Upper lobe of left lung (tissue), 6 donors: ENCODE data around the gene AGAP1. TPM values are rescaled to one million over a fixed set of nuclear protein-coding genes. Genes with fewer than 3 reads are reported as not detected.

Experiments
- ATAC-seq, 2 donors: fragments of 200-7000 bp; cut with Tn5 transposase; one replicate each; pipeline ENCODE4 v1.9.1; 2022; ENCODE audit warnings: mild to moderate bottlenecking in 2 of 2, moderate library complexity in 2 of 2; ENCODE audit not compliant: low FRiP score in 2 of 2
- DNase-seq, 2 donors: peaks; one replicate each; pipeline ENCODE4 v3.0.0-alpha.2; 2019 to 2020
- H3K27ac ChIP-seq, 4 donors: fragments of 200-600 bp; sonication (generic); one replicate each; pipeline ENCODE4 v1.5.1; 2016 to 2019
- H3K27me3 ChIP-seq, 4 donors: fragments of 200-600 bp; sonication (generic); one replicate each; pipeline ENCODE4 v1.5.1; 2017 to 2019
- H3K36me3 ChIP-seq, 4 donors: fragments of 200-600 bp; sonication (generic); one replicate each; pipeline ENCODE4 v1.5.1; 2016 to 2019
- H3K4me1 ChIP-seq, 4 donors: fragments of 200-600 bp; sonication (generic); one replicate each; pipeline ENCODE4 v1.5.1; 2018 to 2019
- H3K4me3 ChIP-seq, 4 donors: fragments of 200-600 bp; sonication (generic); one replicate each; pipeline ENCODE4 v1.5.1; 2017 to 2019; ENCODE audit warnings: mild to moderate bottlenecking in 2 of 4, moderate library complexity in 1 of 4
- H3K9me3 ChIP-seq, 4 donors: fragments of 200-600 bp; sonication (generic); one replicate each; pipeline ENCODE4 v1.5.1; 2018 to 2019
- CTCF ChIP-seq, 6 experiments: fragments of 450-650 bp in 4 of 6; fragments of 200-600 bp in 2 of 6; sonication (generic) in 2 of 6; IDR thresholded peaks; one replicate each; pipeline ENCODE4 v1.5.1; 2016 to 2019; ENCODE audit warnings: antibody characterized with exemption in 6 of 6
- EP300 ChIP-seq, 4 donors: sonication (generic); formaldehyde crosslinking; IDR thresholded peaks; one replicate each; pipeline ENCODE4 v1.5.1; 2017; ENCODE audit warnings: antibody characterized with exemption in 4 of 4, control low read depth in 2 of 4
- POLR2A ChIP-seq, 4 donors: fragments of 450-650 bp; IDR thresholded peaks; one replicate each; pipeline ENCODE4 v1.5.1; 2016 to 2017; ENCODE audit warnings: antibody characterized with exemption in 4 of 4, mild to moderate bottlenecking in 2 of 4
- POLR2AphosphoS5 ChIP-seq, 2 donors: sonication (generic); formaldehyde crosslinking; IDR thresholded peaks; one replicate each; pipeline ENCODE4 v1.5.1; 2017; ENCODE audit warnings: antibody characterized with exemption in 2 of 2
- WGBS, 2 donors: methylation state at CpG; one replicate each; pipeline ENCODE4 v1.1.5; 2017 to 2018; 5-methylcytosine and 5-hydroxymethylcytosine counted together
- total RNA-seq, 6 donors: library from RNA; depleted of rRNA in 4 of 6; stranded (reverse); fragments of >200 nt in 4 of 6; gene quantifications; one replicate each; pipeline versions ENCODE4 v1.1.0 to v1.2.1, GENCODE V29; 2016 to 2021
- donor health status: DM: no; HTN: no; CAD: no; lungs with moderate emphysema.
- donor health status: DM: no; HTN: yes; CAD: no; lungs with severe emphysema.

The AGAP1 gene
- total RNA-seq, 6 donors from 2014 or later = 25.5 to 45.1 (median 30.7) TPM

GRCh38 chr2:235710933-235711332 lies 217.1 kb downstream of the AGAP1 start:
- peaks cover 10 to 25% (median 11%) of the 10 kb centered on the region in 4 donors for H3K4me1 ChIP-seq
- ATAC-seq (no peak), DNase-seq (no peak)
- H3K36me3 ChIP-seq = peaks cover 0 to 3% (median 0%) of the 10 kb centered on the region in 4 donors
- no peaks in the 10 kb centered on the region for H3K9me3 ChIP-seq
- peak overlapping the region in 3 of 4 donors; percentile 4 to 51 (median 20) for H3K27ac ChIP-seq
- no peaks in the 10 kb centered on the region for H3K27me3 ChIP-seq
- TF ChIP-seq EP300 (IDR thresholded peaks at IDR 0.05) (no peak), POLR2AphosphoS5 (IDR thresholded peaks at IDR 0.05) (no peak), CTCF (IDR thresholded peaks at IDR 0.05) (no peak), POLR2A (IDR thresholded peaks at IDR 0.05) (no peak)
- WGBS, 2 donors = 92 to 93% methylated on average over 11 of the region's 11 CpGs
- H3K4me3 ChIP-seq = no peak overlapping the region

GRCh38 chr2:235711527-235711926 lies 217.7 kb downstream of the AGAP1 start:
- no peak for ATAC-seq
- Histone ChIP-seq H3K27me3 (no peaks in the 10 kb centered on the region), H3K9me3 (no peaks in the 10 kb centered on the region), H3K4me3 (no peak overlapping the region), H3K4me1 (peaks cover 10 to 27% (median 11%) of the 10 kb centered on the region in 4 donors), H3K27ac (peak overlapping the region in 1 of 4 donors; percentile 20), H3K36me3 (peaks cover 0 to 3% (median 0%) of the 10 kb centered on the region in 4 donors)
- TF ChIP-seq EP300 (IDR thresholded peaks at IDR 0.05) = no peak
- no peak for TF ChIP-seq POLR2AphosphoS5 (IDR thresholded peaks at IDR 0.05)
- TF ChIP-seq POLR2A (IDR thresholded peaks at IDR 0.05) = no peak
- no peak for TF ChIP-seq CTCF (IDR thresholded peaks at IDR 0.05)
- 69 to 84% methylated on average over 7 to 11 of the region's 11 CpGs for WGBS, 2 donors
- DNase-seq = no peak

- ATAC-seq (no peak), DNase-seq (no peak)
- TF ChIP-seq POLR2AphosphoS5 (IDR thresholded peaks at IDR 0.05) = no peak
- no peak for TF ChIP-seq EP300 (IDR thresholded peaks at IDR 0.05)
- no peak for TF ChIP-seq CTCF (IDR thresholded peaks at IDR 0.05)
- TF ChIP-seq POLR2A (IDR thresholded peaks at IDR 0.05) = no peak
- H3K36me3 ChIP-seq = peaks cover 0 to 3% (median 0%) of the 10 kb centered on the region in 4 donors
- H3K27ac ChIP-seq = no peak overlapping the region
- H3K4me1 ChIP-seq = peaks cover 10 to 29% (median 16%) of the 10 kb centered on the region in 4 donors
- WGBS, 2 donors = 96 to 100% methylated on average over 6 of the region's 6 CpGs
- no peak overlapping the region for H3K4me3 ChIP-seq
- H3K27me3 ChIP-seq = no peaks in the 10 kb centered on the region
- no peaks in the 10 kb centered on the region for H3K9me3 ChIP-seq
Measured at GRCh38 chr2:235712176-235712575, 218.3 kb downstream of the AGAP1 start.

GRCh38 chr2:235713189-235713588 lies 219.3 kb downstream of the AGAP1 start:
- no peak overlapping the region for H3K27ac ChIP-seq
- TF ChIP-seq EP300 (IDR thresholded peaks at IDR 0.05) = no peak
- no peak for TF ChIP-seq POLR2AphosphoS5 (IDR thresholded peaks at IDR 0.05)
- TF ChIP-seq POLR2A (IDR thresholded peaks at IDR 0.05) = no peak
- no peak for TF ChIP-seq CTCF (IDR thresholded peaks at IDR 0.05)
- H3K27me3 ChIP-seq = no peaks in the 10 kb centered on the region
- peaks cover 0 to 3% (median 0%) of the 10 kb centered on the region in 4 donors for H3K36me3 ChIP-seq
- 87 to 89% methylated on average over 9 of the region's 9 CpGs for WGBS, 2 donors
- no peak for ATAC-seq
- H3K9me3 ChIP-seq = no peaks in the 10 kb centered on the region
- H3K4me1 ChIP-seq = peaks cover 10 to 32% (median 17%) of the 10 kb centered on the region in 4 donors
- DNase-seq = no peak
- H3K4me3 ChIP-seq = no peak overlapping the region

- DNase-seq (no peak), ATAC-seq (no peak)
- peaks cover 0 to 20% (median 5%) of the 10 kb centered on the region in 4 donors for H3K4me1 ChIP-seq
- H3K27me3 ChIP-seq = no peaks in the 10 kb centered on the region
- WGBS, 2 donors = 90 to 97% methylated on average over 9 to 10 of the region's 10 CpGs
- peaks cover 0 to 3% (median 0%) of the 10 kb centered on the region in 4 donors for H3K36me3 ChIP-seq
- TF ChIP-seq CTCF (IDR thresholded peaks at IDR 0.05) (no peak), EP300 (IDR thresholded peaks at IDR 0.05) (no peak), POLR2AphosphoS5 (IDR thresholded peaks at IDR 0.05) (no peak), POLR2A (IDR thresholded peaks at IDR 0.05) (no peak)
- no peaks in the 10 kb centered on the region for H3K9me3 ChIP-seq
- H3K4me3 ChIP-seq = no peak overlapping the region
- no peak overlapping the region for H3K27ac ChIP-seq
Measured at GRCh38 chr2:235715601-235716000, 221.8 kb downstream of the AGAP1 start.
